Muscle layer of colon (tissue), 2 donors: ENCODE data around the gene EHF.

Experiments
- H3K27ac ChIP-seq: one replicate; pipeline ENCODE4 v1.7.0; 2013; ENCODE audit warnings: low read depth, mild to moderate bottlenecking, low read length, moderate library complexity
- H3K27me3 ChIP-seq, 2 donors: one replicate each; pipeline ENCODE4 v1.7.0; 2013; ENCODE audit warnings: low read length in 2 of 2, mild to moderate bottlenecking in 2 of 2; ENCODE audit not compliant: insufficient read depth in 2 of 2, control insufficient read depth in 1 of 2
- H3K36me3 ChIP-seq: one replicate; pipeline ENCODE4 v1.7.0; 2013; ENCODE audit warnings: mild to moderate bottlenecking, low read length; ENCODE audit not compliant: insufficient read depth
- H3K4me1 ChIP-seq: one replicate; pipeline ENCODE4 v1.7.0; 2013; ENCODE audit warnings: mild to moderate bottlenecking, low read length; ENCODE audit not compliant: insufficient read depth
- H3K4me3 ChIP-seq, 2 donors: one replicate each; pipeline ENCODE4 v1.7.0; 2013; ENCODE audit warnings: low read length in 2 of 2, low read depth in 1 of 2, mild to moderate bottlenecking in 1 of 2, moderate library complexity in 1 of 2
- H3K9ac ChIP-seq: one replicate; pipeline ENCODE4 v1.7.0; 2013; ENCODE audit warnings: low read length
- H3K9me3 ChIP-seq: one replicate; pipeline ENCODE4 v1.7.0; 2013; ENCODE audit warnings: mild to moderate bottlenecking, low read length
- donor health status: abdominal sarcoma.
- donor health status: Adenocarcinoma of cecum.

Gene EHF

GRCh38 chr11:34629711-34630110 is 8.8 kb downstream of the EHF start:
- Histone ChIP-seq H3K27me3 (no peaks in the 10 kb centered on the region), H3K36me3 (no peaks in the 10 kb centered on the region), H3K4me3 (no peak overlapping the region), H3K27ac (no peak overlapping the region), H3K9me3 (no peaks in the 10 kb centered on the region), H3K9ac (no peak overlapping the region), H3K4me1 (no peaks in the 10 kb centered on the region)

- H3K4me3 ChIP-seq = no peak overlapping the region
- no peaks in the 10 kb centered on the region for H3K9me3 ChIP-seq
- H3K27me3 ChIP-seq = no peaks in the 10 kb centered on the region
- no peak overlapping the region for H3K27ac ChIP-seq
- no peaks in the 10 kb centered on the region for H3K36me3 ChIP-seq
- no peak overlapping the region for H3K9ac ChIP-seq
- H3K4me1 ChIP-seq = no peaks in the 10 kb centered on the region
These were observed 9.7 kb downstream of the EHF start for GRCh38 chr11:34630544-34630943.

GRCh38 chr11:34631297-34631696 is 10.4 kb downstream of the EHF start:
- H3K27ac ChIP-seq = no peak overlapping the region
- H3K9ac ChIP-seq = no peak overlapping the region
- no peak overlapping the region for H3K4me3 ChIP-seq
- no peaks in the 10 kb centered on the region for H3K27me3 ChIP-seq
- H3K36me3 ChIP-seq = no peaks in the 10 kb centered on the region
- no peaks in the 10 kb centered on the region for H3K4me1 ChIP-seq
- no peaks in the 10 kb centered on the region for H3K9me3 ChIP-seq

- Histone ChIP-seq H3K4me1 (no peaks in the 10 kb centered on the region), H3K27ac (no peak overlapping the region), H3K9ac (no peak overlapping the region)
These were observed 10.8 kb downstream of the EHF start for GRCh38 chr11:34631737-34632104.

GRCh38 chr11:34632105-34632791 is 11.4 kb downstream of the EHF start:
- Histone ChIP-seq H3K9me3 (no peaks in the 10 kb centered on the region), H3K36me3 (no peaks in the 10 kb centered on the region), H3K9ac (no peak overlapping the region), H3K27me3 (no peaks in the 10 kb centered on the region), H3K4me1 (no peaks in the 10 kb centered on the region), H3K4me3 (no peak overlapping the region), H3K27ac (no peak overlapping the region)

More at GRCh38 chr11:34631737-34632104, 10.8 kb downstream of the EHF start:
- Histone ChIP-seq H3K9me3 (no peaks in the 10 kb centered on the region), H3K4me3 (no peak overlapping the region), H3K36me3 (no peaks in the 10 kb centered on the region), H3K27me3 (no peaks in the 10 kb centered on the region)

GRCh38 chr11:34633640-34633989 is 12.7 kb downstream of the EHF start:
- Histone ChIP-seq H3K9ac (no peak overlapping the region), H3K27ac (no peak overlapping the region), H3K36me3 (no peaks in the 10 kb centered on the region), H3K9me3 (no peaks in the 10 kb centered on the region), H3K4me3 (no peak overlapping the region), H3K4me1 (no peaks in the 10 kb centered on the region), H3K27me3 (no peaks in the 10 kb centered on the region)

- no peaks in the 10 kb centered on the region for H3K27me3 ChIP-seq
- no peak overlapping the region for H3K9ac ChIP-seq
- no peak overlapping the region for H3K27ac ChIP-seq
- no peak overlapping the region for H3K4me3 ChIP-seq
- no peaks in the 10 kb centered on the region for H3K4me1 ChIP-seq
- H3K9me3 ChIP-seq = no peaks in the 10 kb centered on the region
- no peaks in the 10 kb centered on the region for H3K36me3 ChIP-seq
These were observed 13.2 kb downstream of the EHF start for GRCh38 chr11:34633990-34634693.

- no peaks in the 10 kb centered on the region for H3K36me3 ChIP-seq
- no peak overlapping the region for H3K9ac ChIP-seq
- no peaks in the 10 kb centered on the region for H3K27me3 ChIP-seq
- H3K4me1 ChIP-seq = no peaks in the 10 kb centered on the region
- no peak overlapping the region for H3K4me3 ChIP-seq
- no peak overlapping the region for H3K27ac ChIP-seq
- H3K9me3 ChIP-seq = no peaks in the 10 kb centered on the region
These were observed 13.8 kb downstream of the EHF start for GRCh38 chr11:34634694-34635062.

GRCh38 chr11:34636127-34636526 is 15.2 kb downstream of the EHF start:
- Histone ChIP-seq H3K9ac (no peak overlapping the region), H3K36me3 (no peaks in the 10 kb centered on the region), H3K4me3 (no peak overlapping the region), H3K4me1 (no peaks in the 10 kb centered on the region), H3K27me3 (no peaks in the 10 kb centered on the region), H3K9me3 (no peaks in the 10 kb centered on the region), H3K27ac (no peak overlapping the region)

GRCh38 chr11:34637303-34637702 is 16.4 kb downstream of the EHF start:
- no peaks in the 10 kb centered on the region for H3K9me3 ChIP-seq
- H3K4me3 ChIP-seq = no peak overlapping the region
- H3K4me1 ChIP-seq = no peaks in the 10 kb centered on the region
- H3K27me3 ChIP-seq = no peaks in the 10 kb centered on the region
- no peak overlapping the region for H3K27ac ChIP-seq
- H3K36me3 ChIP-seq = no peaks in the 10 kb centered on the region
- no peak overlapping the region for H3K9ac ChIP-seq

GRCh38 chr11:34638897-34639296 is 18.0 kb downstream of the EHF start:
- H3K9ac ChIP-seq = no peak overlapping the region
- H3K36me3 ChIP-seq = no peaks in the 10 kb centered on the region
- H3K9me3 ChIP-seq = no peaks in the 10 kb centered on the region
- H3K27ac ChIP-seq = no peak overlapping the region
- no peaks in the 10 kb centered on the region for H3K27me3 ChIP-seq
- H3K4me3 ChIP-seq = no peak overlapping the region
- H3K4me1 ChIP-seq = no peaks in the 10 kb centered on the region

- H3K27ac ChIP-seq = no peak overlapping the region
- no peaks in the 10 kb centered on the region for H3K9me3 ChIP-seq
- H3K27me3 ChIP-seq = no peaks in the 10 kb centered on the region
- no peak overlapping the region for H3K4me3 ChIP-seq
- H3K9ac ChIP-seq = no peak overlapping the region
- H3K36me3 ChIP-seq = no peaks in the 10 kb centered on the region
- H3K4me1 ChIP-seq = no peaks in the 10 kb centered on the region
These were observed 18.7 kb downstream of the EHF start for GRCh38 chr11:34639545-34639944.
